Erythroblast (primary cell): ENCODE results near the gene LRRIQ4.

Experiments used
- GATA1 ChIP-seq: IDR thresholded peaks from 2 replicates; pipeline ENCODE4 v1.6.1; 2011; ENCODE audit warnings: low read depth, mild to moderate bottlenecking, control low read depth, low read length, moderate library complexity
- POLR2A ChIP-seq: IDR thresholded peaks from 2 replicates; pipeline ENCODE4 v1.6.1; 2011; ENCODE audit warnings: mild to moderate bottlenecking, low read length

GRCh38 chr3:169850618-169851017, 37.9 kb downstream of the LRRIQ4 start:
- no peak for TF ChIP-seq POLR2A
- no peak for TF ChIP-seq GATA1
